ENCODE results near the gene CS.
"Not testable (repeated sequence)": the region's sequence is repeated elsewhere in the genome, so short reads cannot be mapped to it uniquely, and the experiment has no call there.

Gene CS

GRCh38 chr12:56321610-56322009 lies 21.5 kb upstream of the CS start:
- DNase-seq (ENCODE audit: low read depth, low spot score); H3K27ac ChIP-seq: not testable (repeated sequence)

- DNase-seq (ENCODE audit: low read depth, low spot score), result no peak
- no peak overlapping the region for H3K27ac ChIP-seq
Measured at GRCh38 chr12:56321027-56321426, 20.9 kb upstream of the CS start.

GRCh38 chr12:56317675-56318074 lies 17.5 kb upstream of the CS start:
- no peak for DNase-seq (ENCODE audit: low read depth, low spot score)
- no peak overlapping the region for H3K27ac ChIP-seq

GRCh38 chr12:56315622-56316473 lies 15.7 kb upstream of the CS start, which contains the start of gene CNPY2:
Gene CNPY2 (minus strand): TSS chr12:56315988. CDS start chr12:56315217, 771 bp downstream.
- H3K27ac ChIP-seq, result peak within 1 kb of the TSS; percentile 88
- DNase-seq (ENCODE audit: low read depth, low spot score), result peak; percentile 92

- DNase-seq (ENCODE audit: low read depth, low spot score), result no peak
- peak overlapping the region; percentile 88 for H3K27ac ChIP-seq
Measured at GRCh38 chr12:56315249-56315621, 15.1 kb upstream of the CS start.

- DNase-seq (ENCODE audit: low read depth, low spot score), result no peak
- no peak overlapping the region for H3K27ac ChIP-seq
Measured at GRCh38 chr12:56311003-56311402, 10.9 kb upstream of the CS start.

- no peak for DNase-seq (ENCODE audit: low read depth, low spot score)
- H3K27ac ChIP-seq, result no peak overlapping the region
Measured at GRCh38 chr12:56308714-56309113, 8.6 kb upstream of the CS start.

- DNase-seq (ENCODE audit: low read depth, low spot score), result no peak
- no peak overlapping the region for H3K27ac ChIP-seq
Measured at GRCh38 chr12:56307221-56307965, 7.3 kb upstream of the CS start.

GRCh38 chr12:56304872-56305590 lies 4.9 kb upstream of the CS start:
- no peak for DNase-seq (ENCODE audit: low read depth, low spot score)
- no peak overlapping the region for H3K27ac ChIP-seq

GRCh38 chr12:56304276-56304675 lies 4.1 kb upstream of the CS start:
- no peak for DNase-seq (ENCODE audit: low read depth, low spot score)
- H3K27ac ChIP-seq, result no peak overlapping the region

GRCh38 chr12:56300644-56301464 lies 724 bp upstream of the CS start:
- DNase-seq (ENCODE audit: low read depth, low spot score), result no peak
- peak overlapping the region; percentile 88 for H3K27ac ChIP-seq

- peak overlapping the region; percentile 88 for H3K27ac ChIP-seq
- no peak for DNase-seq (ENCODE audit: low read depth, low spot score)
Measured at GRCh38 chr12:56299308-56299852, 750 bp downstream of the CS start.

GRCh38 chr12:56298828-56299227 lies 1.3 kb downstream of the CS start:
- H3K27ac ChIP-seq, result peak overlapping the region; percentile 88
- DNase-seq (ENCODE audit: low read depth, low spot score), result no peak

- no peak overlapping the region for H3K27ac ChIP-seq
- DNase-seq (ENCODE audit: low read depth, low spot score), result no peak
Measured at GRCh38 chr12:56297400-56297799, 2.7 kb downstream of the CS start.

- no peak for DNase-seq (ENCODE audit: low read depth, low spot score)
- no peak overlapping the region for H3K27ac ChIP-seq
Measured at GRCh38 chr12:56296295-56296694, 3.8 kb downstream of the CS start.

GRCh38 chr12:56293795-56294194 lies 6.3 kb downstream of the CS start:
- no peak overlapping the region for H3K27ac ChIP-seq
- no peak for DNase-seq (ENCODE audit: low read depth, low spot score)

GRCh38 chr12:56288705-56289387 lies 11.3 kb downstream of the CS start:
- H3K27ac ChIP-seq, result no peak overlapping the region
- DNase-seq (ENCODE audit: low read depth, low spot score), result no peak

- DNase-seq (ENCODE audit: low read depth, low spot score), result no peak
- no peak overlapping the region for H3K27ac ChIP-seq
Measured at GRCh38 chr12:56286044-56286830, 13.9 kb downstream of the CS start.

Data from epithelial cell of prostate (primary cell).